ENCODE results near the gene TTN.

The TTN gene

GRCh38 chr2:178514664-178515063 is 292.6 kb downstream of the TTN start:
- no peak for TF ChIP-seq CTCF (IDR thresholded peaks at IDR 0.05)
- no peak overlapping the region for H3K27ac ChIP-seq
- no peak for DNase-seq (ENCODE audit: low spot score)
- H3K4me3 ChIP-seq, result no peak overlapping the region

DNA sequence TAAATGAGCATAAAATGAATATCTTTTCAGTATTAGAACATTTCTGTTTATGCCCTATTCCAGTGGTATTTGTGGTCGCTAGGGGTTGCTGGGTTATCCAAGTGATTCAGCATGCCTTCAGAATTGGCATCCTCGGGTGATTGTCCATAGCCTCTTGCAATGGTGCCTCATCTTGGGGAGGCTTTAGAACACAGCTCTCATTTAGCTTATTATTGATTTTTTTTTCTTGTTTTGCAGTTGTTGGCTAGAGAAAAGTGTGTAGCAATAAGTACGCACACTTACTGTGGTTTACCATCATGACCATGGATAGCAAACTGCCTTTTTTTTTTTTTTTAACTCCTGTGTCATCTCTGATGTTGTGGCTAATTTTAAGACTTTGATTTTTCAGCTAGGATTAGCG is 293.3 kb downstream of the TTN start:
- Histone ChIP-seq H3K27ac (no peak overlapping the region), H3K4me3 (no peak overlapping the region)
- no peak for TF ChIP-seq CTCF (IDR thresholded peaks at IDR 0.05)
- DNase-seq (ENCODE audit: low spot score), result no peak

DNA sequence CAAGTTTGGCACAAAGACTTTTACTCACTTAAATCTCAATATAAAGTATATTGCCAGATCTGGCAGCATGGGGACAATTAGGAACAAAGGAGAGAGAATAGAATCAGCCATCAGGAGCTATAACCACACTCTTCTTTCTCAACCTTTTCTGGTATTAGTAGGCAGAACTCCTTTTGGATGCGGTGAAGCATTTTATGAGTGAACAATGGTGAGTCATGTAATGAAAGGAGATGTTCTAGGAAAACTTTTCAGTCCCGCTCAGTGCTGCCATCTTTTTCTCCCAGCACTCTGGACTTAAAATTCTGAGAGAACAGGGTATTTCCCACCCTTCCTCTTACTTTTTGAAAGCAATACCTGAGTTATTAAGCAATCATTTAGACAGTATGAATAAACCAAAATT is 294.7 kb downstream of the TTN start:
- Histone ChIP-seq H3K27ac (no peak overlapping the region), H3K4me3 (no peak overlapping the region)
- no peak for TF ChIP-seq CTCF (IDR thresholded peaks at IDR 0.05)
- DNase-seq (ENCODE audit: low spot score), result no peak

- no peak for TF ChIP-seq CTCF (IDR thresholded peaks at IDR 0.05)
- Histone ChIP-seq H3K4me3 (no peak overlapping the region), H3K27ac (no peak overlapping the region)
- DNase-seq (ENCODE audit: low spot score), result no peak
Observed at GRCh38 chr2:178510384-178510783, 296.8 kb downstream of the TTN start.

DNA sequence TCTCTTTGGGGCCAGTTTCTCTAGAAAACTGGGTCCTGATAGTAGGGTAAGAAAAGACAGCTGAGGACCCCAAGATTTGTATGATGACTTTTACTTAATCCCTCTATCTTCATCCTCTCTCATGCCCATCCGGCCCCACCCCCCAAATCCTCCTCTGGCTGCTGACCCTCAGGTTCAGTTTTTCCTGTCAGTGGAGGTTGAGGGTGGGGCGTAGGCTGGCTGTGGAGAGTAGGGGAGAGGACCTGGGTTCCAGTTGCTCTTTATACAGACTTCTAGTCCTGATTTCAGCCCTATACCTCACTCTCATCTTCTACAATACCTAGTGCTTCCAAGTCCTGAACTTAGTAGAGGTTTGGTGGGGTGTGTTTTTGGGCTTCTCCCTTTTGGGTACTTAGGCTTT is 298.6 kb downstream of the TTN start:
- no peak for TF ChIP-seq CTCF (IDR thresholded peaks at IDR 0.05)
- Histone ChIP-seq H3K27ac (no peak overlapping the region), H3K4me3 (no peak overlapping the region)
- no peak for DNase-seq (ENCODE audit: low spot score)

GRCh38 chr2:178506949-178507348 is 300.3 kb downstream of the TTN start:
- no peak for DNase-seq (ENCODE audit: low spot score)
- H3K4me3 ChIP-seq, result no peak overlapping the region
- TF ChIP-seq CTCF (IDR thresholded peaks at IDR 0.05), result no peak
- no peak overlapping the region for H3K27ac ChIP-seq

DNA sequence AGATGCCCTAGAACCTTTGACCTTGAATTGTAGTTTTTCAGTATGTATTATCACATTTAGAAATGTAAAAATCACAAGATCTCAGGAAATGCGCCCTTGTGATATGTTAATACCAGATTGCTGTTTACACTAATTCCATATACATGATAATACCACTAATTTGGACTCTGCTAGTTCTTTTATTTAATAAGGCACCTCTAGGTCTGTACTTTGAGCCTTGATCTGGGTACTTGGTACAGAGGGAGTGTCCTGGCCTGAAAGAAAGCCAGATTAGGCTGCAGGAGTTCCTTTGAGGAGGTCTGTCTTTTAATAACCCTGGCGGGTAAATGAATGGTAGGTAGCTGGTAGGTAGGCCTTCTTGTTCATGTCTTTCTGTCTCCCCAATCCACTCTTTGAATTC is 300.7 kb downstream of the TTN start:
- Histone ChIP-seq H3K27ac (no peak overlapping the region), H3K4me3 (no peak overlapping the region)
- no peak for DNase-seq (ENCODE audit: low spot score)
- TF ChIP-seq CTCF (IDR thresholded peaks at IDR 0.05), result no peak
